GM19397 (cell line): ENCODE data around the gene PXYLP1.

ENCODE experiments used
- ATAC-seq: cut with Tn5 transposase; IDR thresholded peaks from one replicate; pipeline ENCODE4 v1.9.1; 2021; ENCODE audit warnings: mild to moderate bottlenecking, moderate library complexity; ENCODE audit not compliant: unreplicated experiment

Gene PXYLP1

GRCh38 chr3:141227752-141228151, 3.9 kb upstream of the PXYLP1 start:
- ATAC-seq, result no peak

GRCh38 chr3:141228395-141228794, 3.2 kb upstream of the PXYLP1 start:
- no peak for ATAC-seq

- no peak for ATAC-seq
Measured at GRCh38 chr3:141229132-141229531, 2.5 kb upstream of the PXYLP1 start.

GRCh38 chr3:141230293-141230692, 1.3 kb upstream of the PXYLP1 start:
- ATAC-seq, result no peak

- peak; percentile 2 for ATAC-seq
Measured at GRCh38 chr3:141231952-141232823, 563 bp downstream of the PXYLP1 start.

- no peak for ATAC-seq
Measured at GRCh38 chr3:141233457-141234161, 2.0 kb downstream of the PXYLP1 start.

GRCh38 chr3:141234283-141234682, 2.7 kb downstream of the PXYLP1 start:
- ATAC-seq, result no peak

- no peak for ATAC-seq
Measured at GRCh38 chr3:141235661-141236171, 4.1 kb downstream of the PXYLP1 start.

- ATAC-seq, result no peak
Measured at GRCh38 chr3:141236361-141236760, 4.7 kb downstream of the PXYLP1 start.

- ATAC-seq, result no peak
Measured at GRCh38 chr3:141237701-141238521, 6.3 kb downstream of the PXYLP1 start.

GRCh38 chr3:141239511-141240281, 8.1 kb downstream of the PXYLP1 start:
- no peak for ATAC-seq

GRCh38 chr3:141240286-141240685, 8.7 kb downstream of the PXYLP1 start:
- no peak for ATAC-seq

- ATAC-seq, result no peak
Measured at GRCh38 chr3:141240687-141241615, 9.3 kb downstream of the PXYLP1 start.

- no peak for ATAC-seq
Measured at GRCh38 chr3:141241616-141242376, 10.2 kb downstream of the PXYLP1 start.

- no peak for ATAC-seq
Measured at GRCh38 chr3:141242377-141243092, 10.9 kb downstream of the PXYLP1 start.

GRCh38 chr3:141243271-141243707, 11.7 kb downstream of the PXYLP1 start:
- ATAC-seq, result no peak

GRCh38 chr3:141246224-141246957, 14.8 kb downstream of the PXYLP1 start:
- ATAC-seq, result no peak
